ENCODE results near the gene HNRNPF.

HNRNPF gene

DNA sequence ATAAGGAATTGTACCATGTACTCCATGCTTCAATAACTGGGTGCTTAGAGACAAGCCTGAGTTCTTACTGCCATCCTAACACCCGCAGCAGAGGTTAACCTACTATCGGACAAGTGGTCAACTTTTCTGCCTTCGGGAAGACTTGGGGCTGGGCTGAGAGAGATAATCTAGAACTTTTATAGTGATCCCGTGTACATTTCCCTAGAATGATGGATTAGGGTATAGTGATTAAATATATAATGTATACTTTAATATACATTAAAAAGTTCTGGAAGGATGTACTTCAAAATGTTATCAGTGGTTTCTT, 12.2 kb upstream of the HNRNPF start:
- DNase-seq: no peak

DNA sequence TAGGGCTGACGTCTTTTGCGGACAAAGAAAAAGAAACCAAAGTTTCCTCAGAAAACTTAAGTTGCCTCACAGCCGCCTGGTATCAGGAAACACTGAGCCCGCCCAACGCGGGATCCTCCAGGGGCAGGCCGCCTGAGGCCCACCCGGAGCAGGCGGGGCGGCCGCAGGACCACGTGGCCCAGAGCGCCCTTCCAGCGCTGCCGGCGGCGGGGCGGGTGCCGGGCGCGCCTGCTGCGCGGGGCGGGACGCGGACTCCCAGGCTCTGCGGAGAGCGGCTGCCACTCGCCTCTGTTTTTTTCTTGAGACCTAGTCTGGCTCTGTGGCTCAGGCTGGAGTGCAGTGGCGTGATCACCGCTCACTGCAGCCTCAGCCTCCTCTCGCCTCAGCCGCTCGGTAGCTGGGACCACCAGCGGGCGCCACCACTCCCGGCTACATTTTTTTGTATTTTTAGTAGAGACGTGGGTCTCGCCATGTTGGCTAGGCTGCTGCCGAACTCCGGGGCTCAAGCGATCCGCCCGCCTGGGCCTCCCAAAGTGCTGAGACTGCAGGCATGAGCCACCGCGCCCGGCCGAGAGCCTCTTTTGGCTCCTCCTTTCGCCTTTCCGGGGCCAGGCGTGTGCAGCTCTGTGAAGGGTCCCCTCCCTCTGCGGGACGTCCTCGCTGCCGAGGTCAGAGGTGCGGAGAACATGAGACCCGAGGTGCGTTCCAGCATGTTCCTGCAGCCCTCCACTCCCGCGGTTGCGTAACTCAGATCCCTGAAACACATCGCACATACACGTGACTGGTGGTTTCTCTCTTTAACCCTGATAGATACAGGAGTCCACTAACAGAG, 11.6 kb upstream of the HNRNPF start:
- DNase-seq: no peak

DNA sequence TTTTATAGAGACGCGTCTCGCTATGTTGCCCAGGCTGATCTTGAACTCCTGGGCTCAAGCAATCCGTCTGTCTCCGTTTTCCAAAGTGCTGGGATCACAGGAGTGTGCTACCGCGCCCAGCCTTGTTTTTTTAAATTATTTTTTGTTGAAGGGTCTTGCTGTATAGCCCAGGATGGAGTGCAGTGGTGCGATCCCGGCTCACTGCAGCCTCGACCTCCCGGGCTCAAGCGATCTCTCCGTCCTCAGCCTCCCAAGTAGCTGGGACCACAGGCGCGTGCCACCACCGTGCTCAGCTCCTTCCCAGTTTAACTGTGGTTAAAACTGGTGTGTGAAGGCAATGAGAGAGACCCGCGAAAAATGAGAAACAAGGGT, 11.0 kb upstream of the HNRNPF start:
- DNase-seq: no peak

- no peak for DNase-seq
Measured at GRCh38 chr10:43417950-43418768, 9.2 kb upstream of the HNRNPF start.

DNA sequence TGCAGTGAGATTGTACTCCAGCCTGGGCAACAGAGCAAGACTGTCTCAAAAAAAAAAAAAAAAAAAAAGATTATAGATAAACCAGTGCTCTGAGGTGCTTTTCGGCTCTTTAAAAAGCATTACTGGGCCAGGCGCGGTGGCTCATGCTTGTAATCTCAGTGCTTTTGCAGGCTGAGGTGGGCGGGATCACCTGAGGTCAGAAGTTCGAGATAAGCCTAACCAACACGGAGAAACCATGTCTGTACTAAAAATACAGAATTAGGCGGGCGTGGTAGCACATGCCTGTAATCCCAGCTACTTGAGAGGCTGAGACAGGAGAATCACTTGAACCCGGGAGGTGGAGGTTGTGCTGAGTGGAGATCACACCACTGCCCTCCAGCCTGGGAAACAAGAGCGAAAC, 6.6 kb upstream of the HNRNPF start:
- DNase-seq: no peak

GRCh38 chr10:43411536-43411935, 2.5 kb upstream of the HNRNPF start:
- DNase-seq: no peak

GRCh38 chr10:43410345-43410744, 1.4 kb upstream of the HNRNPF start:
- no peak for DNase-seq

DNA sequence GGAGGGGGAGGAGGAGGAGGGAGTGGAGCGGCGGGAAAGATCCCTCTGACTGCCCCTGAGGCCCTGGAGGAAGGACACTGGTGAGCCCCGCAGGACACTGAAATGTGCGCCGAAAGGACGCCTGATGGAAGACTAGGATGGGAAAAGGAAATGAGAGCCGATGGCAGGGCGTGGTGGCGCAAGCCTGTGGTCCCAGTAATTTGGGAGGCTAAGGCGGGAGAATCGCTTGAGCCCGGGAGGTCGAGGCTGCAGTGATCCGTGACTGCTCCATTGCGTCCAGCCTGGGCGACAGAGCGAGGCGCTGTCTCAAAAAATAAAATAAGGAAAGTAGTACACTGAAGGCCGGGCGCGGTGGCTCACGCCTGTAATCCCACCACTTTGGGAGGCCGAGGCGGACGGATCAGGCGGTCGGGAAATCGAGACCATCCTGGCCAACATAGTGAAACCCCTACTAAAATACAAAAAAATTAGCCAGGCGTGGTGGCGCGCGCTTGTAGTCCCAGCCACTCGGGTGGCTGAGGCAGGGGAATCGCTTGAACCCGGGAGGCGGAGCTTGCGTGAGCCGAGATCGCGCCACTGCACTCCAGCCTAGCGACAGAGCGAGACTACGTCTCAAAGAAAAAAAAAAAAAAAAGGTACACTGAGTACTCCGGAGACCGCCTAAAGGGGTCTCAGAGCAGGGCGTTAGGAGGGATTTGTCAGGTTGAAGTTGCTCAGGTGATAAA, 561 bp upstream of the HNRNPF start:
- DNase-seq: no peak

GRCh38 chr10:43408331-43408709, 666 bp downstream of the HNRNPF start:
- no peak for DNase-seq

DNA sequence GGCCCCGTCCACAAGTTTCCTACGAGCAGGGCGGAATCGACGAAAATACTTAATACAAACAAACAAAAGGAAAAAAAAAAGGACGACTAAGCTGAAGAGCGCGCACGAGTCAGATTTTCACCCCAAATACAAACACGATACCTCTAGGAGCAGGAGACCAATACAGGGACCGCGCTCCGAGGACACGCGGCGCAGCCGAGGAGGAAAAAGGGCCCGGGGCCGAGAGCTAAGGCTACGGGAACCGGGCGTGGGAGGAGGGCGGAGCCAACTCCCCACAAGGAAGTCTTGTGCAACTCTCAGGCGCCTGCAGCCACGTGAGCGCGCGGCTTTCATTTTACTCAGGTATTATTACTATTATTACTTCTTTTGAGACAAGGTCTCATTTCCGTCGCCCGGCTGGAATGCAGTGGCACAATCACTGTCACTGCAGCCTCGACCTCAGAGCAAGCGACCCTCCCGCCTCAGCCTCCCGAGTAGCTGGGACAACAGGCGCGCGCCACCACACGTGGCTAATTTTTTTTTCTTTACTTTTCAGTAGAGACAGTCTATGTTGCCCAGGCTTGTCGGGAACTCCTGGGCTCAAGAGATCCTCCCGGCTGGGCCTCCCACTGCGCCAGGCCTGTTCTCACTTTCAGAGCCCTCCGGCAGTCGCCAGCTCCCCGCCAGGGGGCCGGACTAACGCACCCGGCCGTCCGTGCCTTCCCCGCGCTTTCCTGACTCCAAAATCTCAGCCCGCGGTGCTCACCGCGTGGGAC, 1.2 kb downstream of the HNRNPF start:
- DNase-seq: peak; percentile 4

DNA sequence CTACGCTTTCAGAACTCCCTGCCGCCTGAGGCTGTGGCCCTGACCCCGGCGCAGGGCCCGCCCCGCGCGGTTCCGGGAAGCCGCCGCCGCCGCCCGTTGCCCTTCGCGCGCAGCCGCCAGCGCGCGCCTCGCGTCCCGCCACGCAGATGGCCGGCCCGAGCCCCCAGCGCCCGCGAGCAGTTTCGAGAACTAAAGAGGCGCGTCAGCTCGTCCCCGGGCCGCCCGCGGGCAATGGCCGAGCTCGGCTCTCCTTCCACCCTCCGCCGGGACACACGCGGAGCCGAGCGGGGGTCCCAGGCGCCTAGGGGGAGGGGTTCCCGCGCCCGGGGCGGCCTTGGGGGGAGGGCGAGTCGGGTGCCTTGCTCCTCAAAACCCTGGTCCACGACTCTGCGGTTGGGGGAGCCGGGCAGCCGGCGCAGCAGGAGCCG, 1.8 kb downstream of the HNRNPF start:
- no peak for DNase-seq

GRCh38 chr10:43404704-43405084, 4.3 kb downstream of the HNRNPF start:
- DNase-seq: no peak

GRCh38 chr10:43403911-43404703, 4.9 kb downstream of the HNRNPF start:
- no peak for DNase-seq

- no peak for DNase-seq
Measured at GRCh38 chr10:43402880-43403452, 6.0 kb downstream of the HNRNPF start.

- DNase-seq: no peak
Measured at GRCh38 chr10:43402176-43402575, 6.8 kb downstream of the HNRNPF start.

GRCh38 chr10:43401627-43402026, 7.4 kb downstream of the HNRNPF start:
- DNase-seq: no peak

- DNase-seq: no peak
Measured at GRCh38 chr10:43399320-43400310, 9.4 kb downstream of the HNRNPF start.

DNA sequence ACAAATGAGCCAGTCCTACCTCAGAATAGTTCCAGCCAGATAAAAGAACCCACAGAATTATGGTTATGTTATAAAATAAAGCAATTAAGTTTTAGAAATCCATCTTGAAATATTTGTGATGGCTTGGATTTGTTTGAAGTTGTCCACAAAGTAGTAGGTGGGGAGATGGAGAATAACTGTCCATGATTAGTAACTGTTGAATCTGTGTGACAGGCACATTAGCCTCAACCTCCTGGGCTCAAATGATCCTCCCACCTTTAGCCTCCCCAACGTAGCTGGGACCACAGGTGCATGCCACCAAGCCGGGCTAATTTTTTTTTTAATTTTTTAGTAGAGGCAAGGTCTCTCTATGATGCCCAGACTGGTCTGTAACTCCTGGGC, 10.1 kb downstream of the HNRNPF start:
- DNase-seq: no peak

GRCh38 chr10:43396928-43397624, 11.9 kb downstream of the HNRNPF start:
- peak; percentile 41 for DNase-seq

Data from NCI-H2081 treated with DMSO at 0.1 percent for 48 hours (cell line).